ENCODE data around the gene PTPRS.
A peak's percentile ranks its signal among the peaks of the same experiment; 100 is the strongest.

Gene PTPRS

DNA sequence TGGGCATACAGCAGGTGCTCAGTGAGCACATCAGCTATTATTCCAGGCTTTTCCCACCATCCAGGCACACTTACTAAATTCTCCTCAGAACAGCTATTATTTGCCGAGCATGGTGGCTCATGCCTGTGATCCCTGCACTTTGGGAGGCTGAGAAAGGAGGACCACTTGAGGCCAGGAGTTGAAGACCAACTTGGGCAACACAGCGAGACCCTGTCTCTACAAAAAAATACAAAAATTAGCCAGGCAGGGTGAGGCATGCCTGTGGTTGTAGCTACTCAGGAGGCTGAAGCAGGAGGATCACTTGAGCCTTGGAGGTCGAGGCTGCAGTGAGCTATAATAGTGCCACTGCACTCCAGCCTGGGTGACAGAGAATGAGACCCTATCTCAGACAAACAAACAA lies 35.4 kb downstream of the PTPRS start:
- no peak for DNase-seq

DNA sequence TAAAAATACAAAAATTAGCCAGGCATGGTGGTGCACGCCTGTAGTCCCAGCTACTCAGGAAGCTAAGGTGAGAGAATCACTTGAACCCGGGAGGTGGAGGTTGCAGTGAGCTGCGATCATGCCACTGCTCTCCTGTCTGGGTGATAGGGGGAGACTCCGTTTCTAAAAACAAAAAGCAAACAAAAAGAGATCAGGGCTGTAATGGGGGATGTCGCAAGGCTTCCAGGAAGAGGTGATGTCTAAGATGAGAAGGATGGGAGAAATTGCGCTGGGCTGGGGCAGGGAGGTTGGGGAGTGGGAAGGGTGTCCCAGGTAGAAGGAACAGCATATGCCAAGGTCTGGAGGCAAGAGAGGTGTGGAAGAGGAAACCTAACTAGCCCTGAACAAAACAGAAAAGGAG lies 36.1 kb downstream of the PTPRS start:
- DNase-seq = no peak

DNA sequence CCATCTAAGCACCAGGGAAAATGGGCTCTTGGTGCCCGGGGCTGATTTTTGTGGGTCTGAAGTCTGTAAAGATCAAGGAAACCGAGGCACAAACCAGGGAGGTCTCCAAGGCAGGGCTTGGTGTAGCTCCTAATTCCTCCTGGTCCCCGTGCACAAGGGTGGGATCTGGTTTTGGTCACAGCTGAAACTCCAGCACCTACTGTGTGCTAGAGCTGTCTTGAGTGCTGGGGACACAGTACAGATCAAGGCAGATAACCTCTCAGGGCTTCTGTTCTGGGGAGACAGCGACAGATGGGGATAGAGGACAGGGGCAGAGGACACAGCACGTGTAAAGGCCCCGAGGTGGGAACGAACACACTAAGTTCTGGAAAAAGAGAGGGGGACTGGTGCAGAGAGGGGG lies 37.4 kb downstream of the PTPRS start:
- DNase-seq = no peak

DNA sequence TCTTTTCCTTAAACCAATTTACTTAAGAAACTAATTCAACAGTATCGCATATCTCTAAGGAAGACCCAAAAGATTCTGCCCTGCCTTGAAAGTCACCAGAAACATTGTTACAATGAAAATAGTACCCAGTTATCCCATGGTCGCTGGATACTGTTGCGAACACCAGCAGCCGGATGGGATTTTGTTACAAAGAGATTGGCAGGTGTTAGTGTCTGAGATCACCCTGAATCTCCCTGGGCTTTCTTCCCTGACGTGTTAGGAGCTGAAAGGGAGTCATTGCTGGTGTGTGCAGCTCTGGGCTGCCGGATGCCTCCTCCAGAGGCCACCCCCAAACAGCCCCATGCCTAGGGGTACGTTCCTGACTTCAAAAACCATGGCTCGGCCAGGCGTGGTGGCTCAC lies 38.2 kb downstream of the PTPRS start:
- DNase-seq = no peak

DNA sequence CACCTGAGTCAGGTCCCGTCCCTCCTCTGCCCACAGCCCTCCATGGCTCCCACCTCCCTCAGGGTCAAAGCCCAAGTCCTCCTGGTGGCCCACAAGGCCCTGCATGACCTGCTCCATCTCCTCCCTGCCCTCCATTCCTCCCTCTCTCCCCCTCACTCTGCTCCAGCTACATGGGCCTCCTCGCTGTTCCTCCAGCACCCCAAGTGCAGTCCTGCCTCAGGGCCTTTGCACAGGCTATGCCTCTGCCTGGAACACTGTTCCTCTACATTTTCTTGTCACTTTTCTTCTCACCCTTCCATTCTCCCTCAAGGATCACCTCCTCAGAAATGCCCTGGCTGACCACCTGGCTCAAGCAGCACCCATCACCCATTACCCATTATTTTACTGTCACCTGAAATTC lies 41.5 kb downstream of the PTPRS start:
- DNase-seq = no peak

DNA sequence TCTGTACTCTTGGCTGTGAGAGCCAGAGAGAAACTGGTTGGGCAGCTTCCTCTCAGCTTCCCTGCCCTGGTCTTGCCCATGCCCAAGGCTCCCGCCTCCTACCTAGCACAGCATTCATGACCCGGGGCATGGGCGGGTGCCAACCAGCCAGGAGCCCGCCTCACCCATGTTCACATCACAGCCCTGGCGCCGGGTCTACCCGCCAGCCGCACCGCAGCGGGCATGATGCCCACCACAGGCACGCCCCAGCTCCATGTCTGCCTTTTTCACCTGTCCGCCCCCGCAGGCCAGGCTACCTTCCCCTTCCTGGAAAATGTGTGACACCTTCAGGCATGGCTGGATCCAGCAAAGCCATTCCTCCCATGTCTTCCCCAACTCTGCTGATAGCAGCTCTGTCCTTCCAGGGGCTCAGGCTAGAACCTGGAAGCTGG lies 42.1 kb downstream of the PTPRS start:
- no peak for DNase-seq

DNA sequence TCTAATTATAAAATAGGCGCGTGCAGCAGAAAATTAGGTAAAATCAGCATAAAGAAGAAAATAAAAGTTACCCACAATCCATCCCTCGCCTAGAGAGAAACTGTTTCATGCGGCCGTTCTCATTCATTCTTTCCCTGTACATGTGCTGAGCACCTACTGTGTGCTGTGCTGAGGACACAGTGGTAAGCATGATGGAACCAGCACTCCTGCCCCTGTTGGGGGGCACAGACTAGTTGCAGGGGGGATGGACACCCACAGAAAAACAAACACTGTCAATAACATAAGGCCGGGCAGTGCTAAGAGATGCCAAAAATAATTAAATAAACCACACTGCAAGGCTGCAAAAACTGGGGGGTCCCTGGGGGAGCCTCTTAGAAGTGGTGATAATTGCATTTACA lies 43.3 kb downstream of the PTPRS start:
- DNase-seq = no peak

DNA sequence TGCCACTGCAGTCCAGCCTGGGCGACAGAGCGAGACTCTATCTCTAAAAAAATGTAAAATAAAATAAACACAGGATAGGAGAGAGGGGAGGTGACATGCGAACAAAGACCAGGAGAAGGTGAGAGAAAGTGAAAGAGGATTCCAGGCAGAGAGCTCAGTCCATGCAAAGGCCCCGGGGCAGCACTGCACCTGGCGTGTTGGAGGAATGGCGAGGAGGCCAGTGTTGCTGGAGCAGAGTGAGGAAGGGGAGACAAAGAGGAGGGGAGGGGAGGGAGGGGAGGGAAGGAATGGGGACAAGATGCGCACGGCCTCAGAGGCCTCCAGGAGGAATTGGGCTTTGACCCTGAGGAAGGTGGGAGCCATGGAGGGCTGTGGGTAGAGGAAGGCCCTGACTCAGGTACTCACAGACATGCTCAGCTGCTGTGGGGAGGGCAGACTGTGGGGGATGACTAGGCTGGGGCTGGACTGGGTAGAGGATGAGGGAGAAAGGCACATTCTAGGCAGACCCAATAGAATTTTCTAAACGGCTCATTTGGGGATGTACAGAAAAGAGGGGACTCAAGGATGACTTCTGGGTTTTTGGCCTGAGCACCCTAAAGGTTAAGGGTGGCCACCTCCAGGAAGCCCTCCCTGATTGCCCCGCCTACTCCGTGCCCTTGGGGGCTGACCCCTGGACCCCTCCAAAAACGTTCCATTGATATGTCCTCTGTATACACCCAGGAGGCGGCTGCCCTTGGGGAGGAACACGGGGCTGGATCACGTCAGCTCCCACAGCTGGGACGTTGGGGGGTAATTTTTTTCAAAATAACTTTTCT lies 43.9 kb downstream of the PTPRS start:
- DNase-seq = no peak

DNA sequence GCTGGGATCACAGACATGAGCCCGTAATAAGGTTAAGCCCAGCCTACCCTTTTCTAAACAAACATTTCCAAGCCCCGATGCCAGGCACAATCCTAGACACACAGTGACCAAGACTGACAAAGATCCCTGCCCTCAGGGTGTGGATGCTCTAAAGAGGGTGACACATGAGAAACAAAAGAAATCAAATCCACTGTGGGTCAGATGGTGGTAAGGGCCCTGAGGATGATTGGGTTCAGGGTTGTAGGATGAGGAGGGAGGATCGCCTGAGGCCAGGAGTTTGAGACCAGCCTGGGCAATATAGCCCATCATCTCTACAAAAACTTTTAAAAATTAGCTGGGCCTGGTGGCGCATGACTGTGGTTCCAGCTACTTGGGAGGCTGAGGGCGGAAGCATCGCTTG lies 44.6 kb downstream of the PTPRS start:
- no peak for DNase-seq

DNA sequence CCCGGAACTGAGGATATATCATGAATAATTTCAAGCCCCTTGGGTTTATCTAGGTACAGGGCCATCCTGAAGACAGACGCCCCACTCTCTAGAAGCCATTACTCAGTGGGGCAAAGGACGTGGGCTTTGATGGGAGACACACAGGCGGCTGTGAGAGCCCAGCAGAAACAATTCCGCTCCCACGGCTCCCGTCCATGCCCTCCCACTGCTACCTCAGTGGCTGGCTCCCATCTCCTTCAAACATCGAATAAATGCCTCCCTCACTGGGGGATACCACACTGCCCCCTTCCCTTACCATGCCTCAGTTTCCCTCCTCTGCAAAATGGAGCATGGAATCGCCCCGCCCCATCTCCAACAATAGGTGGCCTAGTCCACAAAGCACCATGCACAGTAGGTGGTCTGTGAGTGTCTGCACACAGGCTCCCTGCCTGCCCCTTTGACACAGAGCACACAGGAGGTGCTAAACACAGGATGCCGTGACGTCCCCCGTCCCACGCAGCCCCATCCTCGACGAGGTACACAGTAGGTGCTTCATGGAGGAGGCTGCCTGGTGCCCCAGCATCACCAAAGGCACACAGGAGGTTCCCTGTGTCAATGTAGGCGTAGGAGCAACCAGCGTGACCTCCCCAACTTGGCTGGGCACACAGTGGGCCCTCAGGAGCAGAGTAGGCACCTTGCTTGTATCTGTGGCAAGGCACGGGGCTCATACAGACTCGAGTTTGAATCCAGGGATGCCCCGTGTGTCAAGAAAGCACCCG lies 46.0 kb downstream of the PTPRS start:
- DNase-seq = no peak

DNA sequence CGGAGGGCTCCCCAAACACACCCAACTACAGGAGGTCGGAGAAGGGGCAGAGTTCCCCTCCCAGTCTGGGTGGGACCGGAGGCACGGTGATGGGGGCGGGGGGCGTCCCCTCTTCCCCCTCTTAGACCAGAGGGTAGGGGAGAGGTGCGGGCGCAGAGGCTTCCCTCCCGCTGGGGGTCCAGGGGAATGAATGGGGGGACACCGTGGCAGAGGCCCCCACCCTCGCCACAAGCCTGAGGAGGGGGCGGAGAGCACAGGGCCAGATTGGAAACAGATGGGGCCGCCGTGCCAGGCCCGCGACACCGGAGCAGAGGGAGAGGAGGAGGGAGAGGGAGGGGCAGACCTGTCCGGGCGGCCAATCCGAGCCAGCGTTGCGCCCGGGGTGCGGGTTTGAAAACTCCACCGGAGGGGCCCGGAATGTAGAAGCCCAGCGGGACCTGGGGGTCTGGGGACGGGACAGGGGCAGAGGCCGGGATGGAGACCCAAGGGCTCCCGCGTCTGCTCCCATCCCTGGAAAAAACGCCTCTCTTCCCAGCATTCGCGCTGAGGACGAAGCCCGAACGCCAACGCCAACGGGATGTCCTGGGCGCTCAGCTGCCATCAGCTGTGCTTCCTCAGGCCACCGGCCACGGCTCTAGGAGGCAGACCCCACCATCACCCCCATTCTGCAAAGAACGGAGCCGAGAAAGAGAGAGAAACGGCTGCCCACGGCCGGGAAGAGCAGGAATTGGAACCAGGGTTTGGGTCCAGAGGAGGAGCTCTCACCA lies 46.8 kb downstream of the PTPRS start:
- peak; percentile 78 for DNase-seq

DNA sequence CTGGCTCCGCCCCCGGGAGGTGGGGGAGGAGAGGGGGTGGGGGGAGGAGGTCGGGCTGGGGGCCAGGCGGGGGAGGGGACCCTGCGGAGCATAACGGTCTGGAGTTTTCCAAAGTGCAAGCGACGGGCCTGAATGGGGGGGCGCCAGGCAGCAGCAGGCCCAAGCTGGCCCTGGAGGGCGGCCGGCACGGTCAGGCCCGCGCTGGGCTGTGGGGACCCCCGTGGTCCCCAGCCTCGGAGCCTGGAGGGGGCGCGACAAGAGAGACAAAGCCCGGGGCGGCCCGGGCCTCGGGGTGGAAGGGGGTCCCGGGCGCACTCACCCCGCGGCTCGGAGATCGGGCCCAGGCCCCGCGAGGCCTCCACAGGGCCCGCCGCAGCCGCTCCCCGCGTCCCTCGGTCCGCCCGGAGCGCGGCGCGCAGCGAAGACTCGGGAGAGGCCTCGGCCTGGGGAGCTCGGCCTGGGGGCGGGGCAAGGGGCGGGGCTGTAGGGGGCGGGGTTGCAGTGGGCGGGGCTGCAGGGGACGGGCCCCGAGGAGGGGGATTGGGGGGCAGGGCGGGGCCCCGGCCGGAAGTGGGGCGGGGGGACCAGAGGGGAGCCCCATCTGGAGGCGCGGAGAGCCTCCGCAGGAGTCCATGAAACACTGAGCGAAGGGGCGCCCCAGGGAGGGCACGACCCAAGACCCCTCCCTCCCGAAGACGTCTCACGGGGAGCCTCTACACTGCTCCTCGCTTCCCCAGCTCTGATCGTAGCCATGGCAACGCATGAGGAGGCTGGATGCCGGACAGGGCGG lies 47.6 kb downstream of the PTPRS start:
- peak; percentile 82 for DNase-seq

DNA sequence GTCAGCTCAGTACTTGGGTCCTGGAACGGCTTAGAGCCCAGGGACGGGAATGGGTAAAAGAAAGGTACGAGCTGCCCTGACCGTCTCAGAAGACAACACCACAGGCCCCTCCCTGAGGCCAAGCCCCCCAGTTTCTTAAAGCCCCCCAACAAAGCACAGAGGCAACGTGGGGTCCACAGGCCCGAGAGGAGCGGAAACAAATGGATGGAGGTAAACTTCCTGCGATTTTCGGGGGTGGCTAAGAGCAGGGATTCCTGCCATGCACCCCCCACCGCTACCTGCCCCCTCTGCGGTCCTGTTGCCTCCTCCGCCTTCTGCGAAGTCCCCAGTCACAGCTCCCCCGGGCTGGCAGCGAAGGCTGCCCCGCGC lies 48.2 kb downstream of the PTPRS start:
- DNase-seq = no peak

DNA sequence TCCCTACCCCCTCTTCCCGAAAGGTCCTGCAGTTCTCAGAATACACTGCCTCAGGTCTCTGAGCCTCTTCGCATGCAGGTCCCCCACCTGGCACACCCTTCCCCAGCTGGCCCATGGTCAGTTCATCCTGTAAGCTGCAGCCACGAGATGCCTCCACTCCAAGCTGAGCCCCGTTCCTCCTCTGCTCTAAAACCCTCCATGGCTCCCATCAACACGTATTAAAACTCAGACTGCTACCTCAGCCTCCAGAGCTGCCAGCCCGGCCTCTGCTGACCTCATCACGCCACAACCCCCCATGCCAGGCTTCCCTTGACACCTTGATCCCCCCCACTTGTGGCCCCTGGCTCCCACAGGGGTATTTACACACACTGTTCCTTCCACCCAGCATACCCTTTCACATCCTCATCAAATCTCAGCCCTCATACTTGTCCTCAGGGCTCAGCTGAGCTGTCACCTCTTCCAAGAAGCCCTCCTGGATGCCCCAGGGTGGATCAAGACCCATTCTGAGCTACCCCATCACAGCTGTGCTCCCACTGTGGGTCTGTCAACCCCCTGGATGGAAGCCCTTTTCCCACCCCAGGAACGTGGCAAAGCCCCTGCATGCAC lies 48.9 kb downstream of the PTPRS start:
- DNase-seq = no peak
